Muscle of leg (tissue), 16 donors: ENCODE results near the gene FRMD3. TPM values are rescaled to one million over a fixed set of nuclear protein-coding genes. Genes with fewer than 3 reads are reported as not detected.

Experiments
- DNase-seq: peaks from one replicate; pipeline ENCODE4 v3.0.0; 2013
- H3K27ac ChIP-seq: one replicate; pipeline ENCODE4 v1.5.1; 2013; ENCODE audit warnings: mild to moderate bottlenecking, low read length, control low read depth
- H3K27me3 ChIP-seq: one replicate; pipeline ENCODE4 v1.6.1; 2013; ENCODE audit warnings: low read length; ENCODE audit not compliant: control insufficient read depth, insufficient read depth
- H3K36me3 ChIP-seq: one replicate; pipeline ENCODE4 v1.6.1; 2013; ENCODE audit warnings: low read length; ENCODE audit not compliant: control insufficient read depth, insufficient read depth
- H3K4me1 ChIP-seq: one replicate; pipeline ENCODE4 v1.6.1; 2013; ENCODE audit warnings: low read length; ENCODE audit not compliant: control insufficient read depth, insufficient read depth
- H3K4me3 ChIP-seq: one replicate; pipeline ENCODE4 v1.5.1; 2013; ENCODE audit warnings: low read length, control low read depth
- H3K9me3 ChIP-seq: replicated peaks from 2 replicates; pipeline ENCODE4 v1.6.1; 2013; ENCODE audit warnings: low read depth, low read length; ENCODE audit not compliant: control insufficient read depth
- WGBS: methylation state at CpG from one replicate; pipeline ENCODE4 v1.1.5; 2013; ENCODE audit warnings: missing lambda C conversion rate; ENCODE audit not compliant: insufficient coverage; 5-methylcytosine and 5-hydroxymethylcytosine counted together
- long read RNA-seq, 11 donors: transcript quantifications; one replicate each; lab custom pipeline, GENCODE V29; 2026
- polyA plus RNA-seq, 8 donors: library from polyadenylated mRNA; unstranded; fragments of 120-200 nt; gene quantifications; one replicate each; pipeline versions ENCODE4 v1.2.1 to v1.2.3, GENCODE V29; 2013; ENCODE audit warnings: inconsistent platforms in 1 of 8, low replicate concordance in 1 of 8; ENCODE audit not compliant: insufficient read length in 8 of 8, insufficient read depth in 1 of 8
- total RNA-seq: library from RNA; stranded (reverse); fragments of 120-200 nt; gene quantifications from one replicate; pipeline ENCODE4 v1.2.4, GENCODE V29; 2013

Gene FRMD3
- total RNA-seq: 34.1 TPM
- 10 to 100 TPM; 21.4 to 37.5 (median 34.5) TPM for polyA plus RNA-seq
- long read RNA-seq, donor 1, full-length matches to known transcripts: 4 of 4 reads
- long read RNA-seq, donor 1, partial matches to known transcripts: 0 of 4 reads
- long read RNA-seq, donor 1, other reads (novel, unspliced or antisense): 0 of 4 reads
- long read RNA-seq, donor 2: 0 reads
- long read RNA-seq, donor 3, full-length matches to known transcripts: 4 of 4 reads
- long read RNA-seq, donor 3, partial matches to known transcripts: 0 of 4 reads
- long read RNA-seq, donor 3, other reads (novel, unspliced or antisense): 0 of 4 reads
- long read RNA-seq, donor 4, partial matches to known transcripts: 0 of 1 reads
- long read RNA-seq, donor 4, other reads (novel, unspliced or antisense): 0 of 1 reads
- long read RNA-seq, donor 5, full-length matches to known transcripts: 20 of 39 reads
- long read RNA-seq, donor 5, partial matches to known transcripts: 19 of 39 reads
- long read RNA-seq, donor 5, other reads (novel, unspliced or antisense): 0 of 39 reads
- long read RNA-seq, donor 6, full-length matches to known transcripts: 18 of 34 reads
- long read RNA-seq, donor 6, partial matches to known transcripts: 16 of 34 reads
- long read RNA-seq, donor 6, other reads (novel, unspliced or antisense): 0 of 34 reads
- long read RNA-seq, donor 7, transcript FRMD3-202 (3 exons, 964 nt): major isoform, 17 of 24 reads
- long read RNA-seq, donor 7, partial matches to known transcripts: 7 of 24 reads
- long read RNA-seq, donor 7, other reads (novel, unspliced or antisense): 0 of 24 reads
- long read RNA-seq, donor 8, full-length matches to known transcripts: 14 of 19 reads
- long read RNA-seq, donor 8, partial matches to known transcripts: 5 of 19 reads
- long read RNA-seq, donor 8, other reads (novel, unspliced or antisense): 0 of 19 reads
- long read RNA-seq, donor 9, full-length matches to known transcripts: 13 of 13 reads
- long read RNA-seq, donor 9, partial matches to known transcripts: 0 of 13 reads
- long read RNA-seq, donor 9, other reads (novel, unspliced or antisense): 0 of 13 reads
- long read RNA-seq, donor 10, full-length matches to known transcripts: 21 of 36 reads
- long read RNA-seq, donor 10, partial matches to known transcripts: 15 of 36 reads
- long read RNA-seq, donor 10, other reads (novel, unspliced or antisense): 0 of 36 reads
- long read RNA-seq, donor 11, full-length matches to known transcripts: 13 of 20 reads
- long read RNA-seq, donor 11, partial matches to known transcripts: 7 of 20 reads
- long read RNA-seq, donor 11, other reads (novel, unspliced or antisense): 0 of 20 reads

DNA sequence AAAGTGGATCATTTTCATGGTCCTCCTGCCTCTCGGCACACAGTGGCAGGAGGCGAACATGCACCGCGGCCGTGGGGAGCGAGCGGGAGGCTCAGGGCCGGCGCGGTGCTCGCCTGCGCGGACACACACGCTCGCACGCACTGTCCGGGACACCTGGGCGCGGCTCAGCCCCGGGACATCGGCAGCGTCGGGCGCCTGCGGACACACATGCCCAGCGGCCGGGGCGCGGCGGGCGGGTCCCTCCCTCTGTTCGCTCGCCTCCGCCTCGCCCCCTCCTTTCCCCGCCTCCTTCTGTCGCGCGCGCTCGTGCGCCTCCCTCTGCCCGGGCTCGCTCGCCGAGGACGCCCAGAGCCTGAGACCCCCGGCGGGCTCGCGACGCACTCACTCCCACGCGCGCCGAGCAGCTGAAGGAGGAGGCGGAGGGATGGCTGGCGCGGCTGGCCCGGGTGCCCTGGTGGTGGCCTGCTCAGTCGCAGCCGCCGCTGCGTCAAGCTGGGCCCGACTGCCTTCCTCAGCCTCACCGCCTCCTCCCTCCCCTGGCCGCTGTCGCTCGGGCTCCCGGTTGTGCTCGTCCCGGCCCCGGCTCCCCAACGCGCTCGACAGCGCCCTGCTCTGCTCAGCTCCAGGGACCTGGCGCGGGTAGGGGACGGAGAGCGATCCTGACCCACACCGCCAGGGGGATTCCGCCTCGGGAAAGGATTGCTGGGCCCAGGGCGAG, at the start of gene FRMD3:
FRMD3 (minus strand) TSS at position 230 of the 718 bp plus-strand sequence; CDS start at position 60, 170 bp downstream.
- peaks cover 13% of the 10 kb centered on the region for H3K27me3 ChIP-seq
- no peaks in the 10 kb centered on the region for H3K9me3 ChIP-seq
- peak within 1 kb of the TSS; percentile 3 for H3K27ac ChIP-seq
- H3K36me3 ChIP-seq: no peaks in the 10 kb centered on the region
- H3K4me3 ChIP-seq: peak within 1 kb of the TSS; percentile 61
- H3K4me1 ChIP-seq: peaks cover 21% of the 10 kb centered on the region
- peak; percentile 85 for DNase-seq
- under 1% methylated on average over 75 of the region's 85 CpGs for WGBS

DNA sequence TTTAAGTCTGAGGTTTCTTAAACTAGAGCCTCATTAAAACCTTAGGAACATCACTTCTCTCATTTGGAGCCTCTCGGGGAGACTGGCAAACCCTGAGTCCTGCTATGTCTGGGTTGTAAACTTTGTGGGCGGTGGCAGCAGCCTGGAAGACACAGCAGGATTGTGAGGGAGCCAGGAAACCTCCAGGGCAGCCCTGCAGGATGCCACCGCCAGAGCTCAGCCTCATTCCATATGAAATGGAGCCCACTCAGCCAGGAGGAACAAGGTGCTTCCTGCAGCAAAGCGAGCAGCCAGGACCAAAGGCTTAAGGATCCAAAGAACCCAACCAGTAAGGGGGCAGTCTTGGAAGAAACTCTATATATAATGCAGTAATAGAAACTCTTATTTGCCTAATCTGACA, 46.8 kb upstream of the FRMD3 start:
- no peak for DNase-seq
- H3K27me3 ChIP-seq: no peaks in the 10 kb centered on the region
- WGBS: 25% methylated on average over 2 of the region's 4 CpGs
- no peaks in the 10 kb centered on the region for H3K9me3 ChIP-seq
- no peaks in the 10 kb centered on the region for H3K4me1 ChIP-seq
- no peaks in the 10 kb centered on the region for H3K36me3 ChIP-seq
- H3K27ac ChIP-seq: no peak overlapping the region
- H3K4me3 ChIP-seq: no peak overlapping the region

DNA sequence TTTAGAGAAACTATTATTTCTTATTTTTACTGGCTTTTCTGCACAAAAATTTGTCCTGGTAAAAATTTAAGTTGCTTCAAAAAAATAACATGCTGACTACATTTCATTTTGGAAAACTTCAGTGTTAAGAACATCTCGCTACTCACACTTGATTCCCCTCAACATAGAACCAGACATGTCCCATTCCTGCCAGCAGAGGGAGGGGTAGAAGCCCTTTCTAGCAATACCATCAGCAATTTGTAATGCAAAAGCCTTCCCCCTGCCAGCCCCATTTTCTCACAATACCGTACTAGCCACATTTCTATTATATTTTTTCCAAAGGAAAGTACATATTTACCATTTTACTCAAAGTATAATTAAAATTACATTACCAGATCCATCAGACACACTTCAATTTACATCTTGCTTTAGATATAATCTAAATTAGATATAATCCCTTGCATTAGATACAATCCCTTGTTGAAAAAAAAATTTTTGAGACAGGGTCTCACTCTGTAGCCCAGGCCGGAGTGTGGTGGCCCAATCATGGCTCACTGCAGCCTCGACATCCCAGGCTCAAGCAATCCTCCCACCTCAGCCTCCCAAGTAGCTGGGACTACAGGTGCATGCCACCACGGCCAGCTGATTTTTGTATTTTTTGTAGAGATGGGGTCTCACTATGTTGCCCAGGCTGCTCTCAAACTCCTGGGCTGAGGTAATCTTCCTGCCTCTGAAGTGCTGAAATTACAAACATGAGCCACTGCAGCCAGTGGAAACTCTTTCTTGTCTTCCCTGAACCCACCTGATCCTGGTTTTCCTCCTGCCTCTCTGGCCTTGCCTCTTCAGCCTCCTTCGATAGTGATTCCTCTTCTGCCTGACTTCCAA, 45.2 kb upstream of the FRMD3 start:
- no peaks in the 10 kb centered on the region for H3K4me1 ChIP-seq
- no peaks in the 10 kb centered on the region for H3K36me3 ChIP-seq
- H3K27me3 ChIP-seq: no peaks in the 10 kb centered on the region
- WGBS: 62% methylated on average over 4 of the region's 6 CpGs
- peak; percentile 73 for DNase-seq
- H3K4me3 ChIP-seq: no peak overlapping the region
- no peaks in the 10 kb centered on the region for H3K9me3 ChIP-seq
- H3K27ac ChIP-seq: no peak overlapping the region

DNA sequence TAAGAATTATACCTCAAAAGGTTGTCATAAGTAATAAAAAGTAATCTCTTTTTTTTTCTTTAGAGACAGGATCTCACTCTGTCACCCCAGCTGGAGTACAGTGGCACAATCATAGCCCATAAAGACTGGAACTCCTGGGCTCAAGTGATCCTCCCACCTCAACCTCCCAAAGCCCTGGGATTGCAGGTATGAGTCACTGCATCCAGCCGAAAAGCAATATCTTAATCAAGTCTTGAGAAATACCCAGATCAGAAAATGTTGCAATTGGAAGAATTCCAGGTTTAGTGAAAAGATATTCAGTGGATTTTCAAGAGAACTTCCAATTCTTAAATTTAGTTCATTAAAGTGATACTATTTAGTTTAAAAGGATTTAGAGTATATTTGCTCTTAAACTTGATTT, 43.8 kb upstream of the FRMD3 start:
- no peak overlapping the region for H3K4me3 ChIP-seq

GRCh38 chr9:83574482-83574881, 36.3 kb upstream of the FRMD3 start:
- no peak for DNase-seq
- H3K4me3 ChIP-seq: no peak overlapping the region
- no peaks in the 10 kb centered on the region for H3K9me3 ChIP-seq
- H3K27me3 ChIP-seq: no peaks in the 10 kb centered on the region
- no peaks in the 10 kb centered on the region for H3K36me3 ChIP-seq
- no CpG with 5 or more reads among the region's 1 CpG for WGBS
- H3K27ac ChIP-seq: no peak overlapping the region
- no peaks in the 10 kb centered on the region for H3K4me1 ChIP-seq

More for the DNA sequence above, 43.8 kb upstream of the FRMD3 start:
- Histone ChIP-seq H3K9me3 (no peaks in the 10 kb centered on the region), H3K27ac (no peak overlapping the region), H3K27me3 (no peaks in the 10 kb centered on the region), H3K36me3 (no peaks in the 10 kb centered on the region), H3K4me1 (no peaks in the 10 kb centered on the region)
- WGBS: no CpG with 5 or more reads among the region's 1 CpG
- DNase-seq: no peak

DNA sequence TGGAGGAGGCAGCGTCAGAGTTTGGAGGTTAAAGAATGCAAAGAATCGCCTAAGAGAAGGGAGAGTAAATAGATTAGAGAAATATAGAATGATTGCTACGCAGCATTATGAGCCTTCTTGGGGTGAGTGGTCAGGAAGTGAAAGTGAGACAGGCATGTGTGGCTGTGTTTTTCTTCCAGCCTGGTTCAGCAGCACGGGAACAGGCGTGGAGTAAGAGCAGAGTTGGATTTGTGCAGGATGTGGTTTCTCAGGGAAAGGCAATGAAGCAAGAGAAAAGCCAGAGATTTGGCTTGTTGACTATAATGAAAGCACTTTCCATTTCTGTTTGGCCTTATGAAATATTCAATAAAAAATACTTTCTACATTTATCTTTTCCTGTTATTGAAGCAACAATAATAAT, 34.3 kb upstream of the FRMD3 start:
- Histone ChIP-seq H3K27me3 (no peaks in the 10 kb centered on the region), H3K9me3 (no peaks in the 10 kb centered on the region), H3K36me3 (no peaks in the 10 kb centered on the region), H3K4me3 (no peak overlapping the region), H3K4me1 (no peaks in the 10 kb centered on the region), H3K27ac (no peak overlapping the region)
- WGBS: 34% methylated on average over 3 of the region's 5 CpGs
- peak; percentile 33 for DNase-seq

DNA sequence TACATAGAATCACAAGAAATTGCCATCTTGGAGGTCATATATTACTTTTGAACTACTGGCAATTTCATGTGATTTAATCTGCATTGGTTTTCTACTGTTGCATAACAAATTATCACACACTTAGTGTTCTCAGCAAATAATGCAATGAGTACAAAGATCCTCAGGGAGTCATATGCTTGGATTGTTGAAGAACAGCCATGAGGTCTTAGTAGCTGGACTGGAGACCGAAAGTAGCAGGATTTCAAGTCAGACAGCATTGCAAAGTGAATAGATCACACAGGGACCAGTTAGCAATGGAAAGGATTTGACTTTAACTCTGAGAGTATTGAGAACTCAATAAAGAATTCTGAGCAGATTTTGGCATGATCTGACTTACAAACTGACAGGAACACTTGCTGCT, 32.2 kb upstream of the FRMD3 start:
- H3K27ac ChIP-seq: no peak overlapping the region
- peak; percentile 60 for DNase-seq
- no peaks in the 10 kb centered on the region for H3K27me3 ChIP-seq
- H3K4me3 ChIP-seq: no peak overlapping the region
- no peaks in the 10 kb centered on the region for H3K9me3 ChIP-seq
- no peaks in the 10 kb centered on the region for H3K36me3 ChIP-seq
- WGBS: 50% methylated on average over 1 of the region's 1 CpG
- H3K4me1 ChIP-seq: no peaks in the 10 kb centered on the region

- WGBS: 40% methylated on average over 1 of the region's 2 CpGs
- Histone ChIP-seq H3K9me3 (no peaks in the 10 kb centered on the region), H3K36me3 (no peaks in the 10 kb centered on the region), H3K4me1 (no peaks in the 10 kb centered on the region), H3K27ac (no peak overlapping the region), H3K27me3 (no peaks in the 10 kb centered on the region), H3K4me3 (no peak overlapping the region)
- DNase-seq: peak; percentile 57
Measured at GRCh38 chr9:83569326-83569725, 31.1 kb upstream of the FRMD3 start.

- H3K4me3 ChIP-seq: no peak overlapping the region
- WGBS: no CpG with 5 or more reads among the region's 2 CpGs
- no peaks in the 10 kb centered on the region for H3K36me3 ChIP-seq
- H3K27me3 ChIP-seq: peaks cover 4% of the 10 kb centered on the region
- no peaks in the 10 kb centered on the region for H3K4me1 ChIP-seq
- H3K27ac ChIP-seq: no peak overlapping the region
- H3K9me3 ChIP-seq: no peaks in the 10 kb centered on the region
- no peak for DNase-seq
Measured at GRCh38 chr9:83563360-83563759, 25.2 kb upstream of the FRMD3 start.
